ENCODE results near the gene TROAP.

TROAP gene

DNA sequence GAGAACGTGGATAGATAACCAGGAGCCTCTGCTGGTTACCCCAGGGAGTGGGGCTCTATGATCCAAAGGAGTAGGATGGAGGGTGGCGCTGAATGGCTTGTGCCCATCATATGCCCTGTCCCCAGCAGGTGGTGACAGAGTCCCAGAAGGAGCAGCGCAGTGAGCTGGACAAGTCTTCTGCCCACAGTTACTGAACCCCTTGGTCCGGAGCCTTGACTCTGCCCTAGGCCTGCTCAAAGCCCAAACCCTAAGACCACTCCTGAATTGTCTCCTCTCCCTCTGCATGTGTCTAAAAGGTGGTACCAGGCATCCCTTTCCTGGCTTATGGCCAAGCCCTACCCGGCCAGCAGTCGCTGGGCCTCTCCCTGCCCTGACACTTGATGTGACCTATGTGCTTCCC lies 24.9 kb upstream of the TROAP start:
- POLR2A ChIA-PET: interaction anchor here (1.8 kb wide), 1 partner anchor 69 kb away, joined by 17 read pairs; the partner anchor contains the start of gene SPATS2
- peaks cover 0 to 9% of the 10 kb centered on the region in 2 experiments; a peak in 1 of 3 replicates for H3K36me3 ChIP-seq (ENCODE audit: control insufficient read depth in 2 of 2, insufficient read depth in 1 of 2, low read length in 2 of 2)
- no peak overlapping the region for H3K4me3 ChIP-seq (ENCODE audit: low read depth, low read length)
- H3K4me1 ChIP-seq (ENCODE audit: control insufficient read depth, insufficient read depth, low read length): peaks cover 8% of the 10 kb centered on the region
- CTCF ChIA-PET: interaction anchor here (2.3 to 10.2 kb wide), 3 partner anchors 36 to 214 kb away, joined by 13 to 185 read pairs (median 21); partner anchors contain the start of genes C1QL4 and DNAJC22
- TF ChIP-seq, protein P1, sequence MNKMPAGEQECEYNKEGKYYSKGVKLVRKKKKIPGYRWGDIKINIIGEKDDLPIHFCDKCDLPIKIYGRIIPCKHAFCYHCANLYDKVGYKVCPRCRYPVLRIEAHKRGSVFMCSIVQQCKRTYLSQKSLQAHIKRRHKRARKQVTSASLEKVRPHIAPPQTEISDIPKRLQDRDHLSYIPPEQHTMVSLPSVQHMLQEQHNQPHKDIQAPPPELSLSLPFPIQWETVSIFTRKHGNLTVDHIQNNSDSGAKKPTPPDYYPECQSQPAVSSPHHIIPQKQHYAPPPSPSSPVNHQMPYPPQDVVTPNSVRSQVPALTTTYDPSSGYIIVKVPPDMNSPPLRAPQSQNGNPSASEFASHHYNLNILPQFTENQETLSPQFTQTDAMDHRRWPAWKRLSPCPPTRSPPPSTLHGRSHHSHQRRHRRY (tag by site-specific recombination; IDR thresholded peaks at IDR 0.05): no peak
- TF ChIP-seq ZFP41 (tag by site-specific recombination; IDR thresholded peaks at IDR 0.05; ENCODE audit: borderline replicate concordance): no peak
- peak; percentile 57; the same call in 1 of the 2 replicates for TF ChIP-seq ZNF600 (tag by site-specific recombination; IDR thresholded peaks at IDR 0.05)
- TF ChIP-seq OSR2 (tag by site-specific recombination; IDR thresholded peaks at IDR 0.05): no peak
- H3K27ac ChIP-seq (ENCODE audit: extremely low read depth, low read depth, low read length): no peak overlapping the region
- H3K9me3 ChIP-seq (ENCODE audit: control insufficient read depth, insufficient read depth, low read depth, low read length): no peaks in the 10 kb centered on the region

DNA sequence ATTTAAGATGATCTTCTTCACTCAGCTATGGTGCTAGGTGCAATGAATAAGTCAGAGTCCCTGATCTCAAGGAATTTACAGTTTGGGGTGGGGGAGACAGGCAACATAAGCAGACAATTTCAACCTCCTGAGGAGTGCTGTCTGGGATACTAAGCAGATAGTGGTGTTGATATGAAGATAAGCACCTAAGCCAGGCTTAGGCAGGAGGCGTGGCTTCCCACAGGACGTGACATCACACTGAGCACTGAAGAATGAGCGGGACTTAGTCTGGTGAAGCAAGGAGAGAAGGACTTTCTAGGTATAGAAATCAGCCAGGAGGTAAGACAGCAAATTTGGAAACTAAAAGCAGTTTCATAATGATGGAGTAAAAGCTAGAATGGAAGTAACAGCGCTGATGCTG lies 21.3 kb upstream of the TROAP start:
- no peaks in the 10 kb centered on the region for H3K9me3 ChIP-seq (ENCODE audit: control insufficient read depth, insufficient read depth, low read depth, low read length)
- H3K27ac ChIP-seq (ENCODE audit: extremely low read depth, low read depth, low read length): no peak overlapping the region
- H3K4me3 ChIP-seq (ENCODE audit: low read depth, low read length): no peak overlapping the region
- H3K36me3 ChIP-seq (ENCODE audit: control insufficient read depth in 2 of 2, insufficient read depth in 1 of 2, low read length in 2 of 2): peaks cover 0 to 4% of the 10 kb centered on the region in 2 experiments; a peak in 1 of 3 replicates
- ChIA-PET CTCF (interaction anchor here (0.8 to 2.3 kb wide), 2 partner anchors 14 to 41 kb away, joined by 3 to 15 read pairs; no protein-coding TSS in a partner anchor), POLR2A (interaction anchor here (0.8 to 2.1 kb wide), 2 partner anchors 10 to 21 kb away, joined by 3 to 7 read pairs; partner anchors contain the start of gene TROAP)
- no peaks in the 10 kb centered on the region; the same call in 1 of the 2 replicates for H3K4me1 ChIP-seq (ENCODE audit: control insufficient read depth, insufficient read depth, low read length)
- TF ChIP-seq ZNF549 (tag by site-specific recombination; IDR thresholded peaks at IDR 0.05) (no peak), ZBTB7A (tag by site-specific recombination; IDR thresholded peaks at IDR 0.05; ENCODE audit: low read depth) (no peak), ZNF112 (tag by site-specific recombination; IDR thresholded peaks at IDR 0.05) (no peak), ZNF530 (tag by site-specific recombination; IDR thresholded peaks at IDR 0.05; ENCODE audit: low read depth) (no peak), ZNF548 (tag by site-specific recombination; IDR thresholded peaks at IDR 0.05) (no peak), ZNF354C (tag by site-specific recombination; IDR thresholded peaks at IDR 0.05; ENCODE audit: borderline replicate concordance, low read depth) (no peak), BCL11A (tag by site-specific recombination; IDR thresholded peaks at IDR 0.05; ENCODE audit: low read depth) (no peak), ZNF629 (tag by site-specific recombination; IDR thresholded peaks at IDR 0.05) (no peak), ZNF174 (tag by site-specific recombination; IDR thresholded peaks at IDR 0.05) (no peak), ZNF16 (tag by site-specific recombination; IDR thresholded peaks at IDR 0.05; ENCODE audit: low read depth) (no peak), ZNF623 (tag by site-specific recombination; IDR thresholded peaks at IDR 0.05) (no peak), ZNF514 (tag by site-specific recombination; IDR thresholded peaks at IDR 0.05) (no peak), SP2 (tag by site-specific recombination; IDR thresholded peaks at IDR 0.05) (no peak)
- TF ChIP-seq, protein P2, sequence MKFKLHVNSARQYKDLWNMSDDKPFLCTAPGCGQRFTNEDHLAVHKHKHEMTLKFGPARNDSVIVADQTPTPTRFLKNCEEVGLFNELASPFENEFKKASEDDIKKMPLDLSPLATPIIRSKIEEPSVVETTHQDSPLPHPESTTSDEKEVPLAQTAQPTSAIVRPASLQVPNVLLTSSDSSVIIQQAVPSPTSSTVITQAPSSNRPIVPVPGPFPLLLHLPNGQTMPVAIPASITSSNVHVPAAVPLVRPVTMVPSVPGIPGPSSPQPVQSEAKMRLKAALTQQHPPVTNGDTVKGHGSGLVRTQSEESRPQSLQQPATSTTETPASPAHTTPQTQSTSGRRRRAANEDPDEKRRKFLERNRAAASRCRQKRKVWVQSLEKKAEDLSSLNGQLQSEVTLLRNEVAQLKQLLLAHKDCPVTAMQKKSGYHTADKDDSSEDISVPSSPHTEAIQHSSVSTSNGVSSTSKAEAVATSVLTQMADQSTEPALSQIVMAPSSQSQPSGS (tag by site-specific recombination; IDR thresholded peaks at IDR 0.05; ENCODE audit: low read depth): no peak

DNA sequence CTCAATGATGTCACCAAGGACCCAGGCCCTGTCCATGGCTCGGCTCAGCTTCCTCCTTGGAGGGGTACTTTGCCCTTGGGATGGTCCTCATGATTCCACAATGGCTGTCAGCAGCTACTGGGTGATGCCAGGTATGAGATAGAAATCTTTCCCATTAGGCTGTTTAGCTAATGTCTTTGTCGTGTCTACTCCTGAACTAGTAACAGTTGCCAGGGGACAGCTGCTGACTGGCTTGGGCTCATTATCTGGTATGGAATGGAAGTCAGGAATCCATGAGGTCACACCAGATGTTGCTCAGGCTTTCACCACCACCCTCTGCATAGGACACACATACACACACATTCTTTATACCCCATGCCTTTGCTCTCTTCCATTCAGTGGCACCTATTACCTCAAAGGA lies 18.9 kb upstream of the TROAP start:
- ChIA-PET POLR2A (interaction anchor here (0.5 to 2.0 kb wide), 3 partner anchors 10 to 19 kb away, joined by 3 to 15 read pairs (median 3); partner anchors contain the start of genes PRPH and TROAP), CTCF (interaction anchor here (0.8 to 4.7 kb wide), 6 partner anchors 9 to 55 kb away, joined by 3 to 34 read pairs (median 4); partner anchors contain the start of gene PRPH)
- Histone ChIP-seq H3K4me1 (ENCODE audit: control insufficient read depth, insufficient read depth, low read length) (no peaks in the 10 kb centered on the region), H3K4me3 (ENCODE audit: low read depth, low read length) (no peak overlapping the region), H3K36me3 (ENCODE audit: control insufficient read depth in 2 of 2, insufficient read depth in 1 of 2, low read length in 2 of 2) (no peaks in the 10 kb centered on the region), H3K27ac (ENCODE audit: extremely low read depth, low read depth, low read length) (no peak overlapping the region), H3K9me3 (ENCODE audit: control insufficient read depth, insufficient read depth, low read depth, low read length) (no peaks in the 10 kb centered on the region)
- TF ChIP-seq, protein P3, sequence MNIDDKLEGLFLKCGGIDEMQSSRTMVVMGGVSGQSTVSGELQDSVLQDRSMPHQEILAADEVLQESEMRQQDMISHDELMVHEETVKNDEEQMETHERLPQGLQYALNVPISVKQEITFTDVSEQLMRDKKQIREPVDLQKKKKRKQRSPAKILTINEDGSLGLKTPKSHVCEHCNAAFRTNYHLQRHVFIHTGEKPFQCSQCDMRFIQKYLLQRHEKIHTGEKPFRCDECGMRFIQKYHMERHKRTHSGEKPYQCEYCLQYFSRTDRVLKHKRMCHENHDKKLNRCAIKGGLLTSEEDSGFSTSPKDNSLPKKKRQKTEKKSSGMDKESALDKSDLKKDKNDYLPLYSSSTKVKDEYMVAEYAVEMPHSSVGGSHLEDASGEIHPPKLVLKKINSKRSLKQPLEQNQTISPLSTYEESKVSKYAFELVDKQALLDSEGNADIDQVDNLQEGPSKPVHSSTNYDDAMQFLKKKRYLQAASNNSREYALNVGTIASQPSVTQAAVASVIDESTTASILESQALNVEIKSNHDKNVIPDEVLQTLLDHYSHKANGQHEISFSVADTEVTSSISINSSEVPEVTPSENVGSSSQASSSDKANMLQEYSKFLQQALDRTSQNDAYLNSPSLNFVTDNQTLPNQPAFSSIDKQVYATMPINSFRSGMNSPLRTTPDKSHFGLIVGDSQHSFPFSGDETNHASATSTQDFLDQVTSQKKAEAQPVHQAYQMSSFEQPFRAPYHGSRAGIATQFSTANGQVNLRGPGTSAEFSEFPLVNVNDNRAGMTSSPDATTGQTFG (tag by site-specific recombination; IDR thresholded peaks at IDR 0.05; ENCODE audit: borderline replicate concordance): no peak
- TF ChIP-seq ZBTB1 (tag by site-specific recombination; IDR thresholded peaks at IDR 0.05) (no peak), ZNF24 (tag by site-specific recombination; IDR thresholded peaks at IDR 0.05) (no peak), ZNF501 (tag by site-specific recombination; IDR thresholded peaks at IDR 0.05) (no peak), ZNF132 (tag by site-specific recombination; IDR thresholded peaks at IDR 0.05; ENCODE audit: borderline replicate concordance) (no peak), ZNF175 (tag by site-specific recombination; IDR thresholded peaks at IDR 0.05) (no peak), IKZF3 (tag by site-specific recombination; IDR thresholded peaks at IDR 0.05) (no peak), ZNF2 (tag by site-specific recombination; IDR thresholded peaks at IDR 0.05) (no peak), ZNF600 (tag by site-specific recombination; IDR thresholded peaks at IDR 0.05) (peak; percentile 86), ZNF549 (tag by site-specific recombination; IDR thresholded peaks at IDR 0.05) (no peak)
- TF ChIP-seq, protein P4, sequence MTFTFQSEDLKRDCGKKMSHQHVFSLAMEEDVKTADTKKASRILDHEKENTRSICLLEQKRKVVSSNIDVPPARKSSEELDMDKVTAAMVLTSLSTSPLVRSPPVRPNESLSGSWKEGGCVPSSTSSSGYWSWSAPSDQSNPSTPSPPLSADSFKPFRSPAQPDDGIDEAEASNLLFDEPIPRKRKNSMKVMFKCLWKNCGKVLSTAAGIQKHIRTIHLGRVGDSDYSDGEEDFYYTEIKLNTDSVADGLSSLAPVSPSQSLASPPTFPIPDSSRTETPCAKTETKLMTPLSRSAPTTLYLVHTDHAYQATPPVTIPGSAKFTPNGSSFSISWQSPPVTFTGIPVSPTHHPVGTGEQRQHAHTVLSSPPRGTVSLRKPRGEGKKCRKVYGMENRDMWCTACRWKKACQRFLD (tag by site-specific recombination; IDR thresholded peaks at IDR 0.05): no peak

All from HEK293 (cell line).